Activated gamma-delta T cell treated with Interleukin-2 at 50 U/mL for 16 hours (primary cell): Measurements from ENCODE around the gene ARPC3.
"Not testable (repeated sequence)": the region's sequence is repeated elsewhere in the genome, so short reads cannot be mapped to it uniquely, and the experiment has no call there.

Source experiments
- DNase-seq: peaks from one replicate; pipeline ENCODE4 v3.0.0-alpha.2; 2020

The ARPC3 gene

GRCh38 chr12:110410086-110410485 is 40.1 kb downstream of the ARPC3 start:
- not testable (repeated sequence) for DNase-seq

DNA sequence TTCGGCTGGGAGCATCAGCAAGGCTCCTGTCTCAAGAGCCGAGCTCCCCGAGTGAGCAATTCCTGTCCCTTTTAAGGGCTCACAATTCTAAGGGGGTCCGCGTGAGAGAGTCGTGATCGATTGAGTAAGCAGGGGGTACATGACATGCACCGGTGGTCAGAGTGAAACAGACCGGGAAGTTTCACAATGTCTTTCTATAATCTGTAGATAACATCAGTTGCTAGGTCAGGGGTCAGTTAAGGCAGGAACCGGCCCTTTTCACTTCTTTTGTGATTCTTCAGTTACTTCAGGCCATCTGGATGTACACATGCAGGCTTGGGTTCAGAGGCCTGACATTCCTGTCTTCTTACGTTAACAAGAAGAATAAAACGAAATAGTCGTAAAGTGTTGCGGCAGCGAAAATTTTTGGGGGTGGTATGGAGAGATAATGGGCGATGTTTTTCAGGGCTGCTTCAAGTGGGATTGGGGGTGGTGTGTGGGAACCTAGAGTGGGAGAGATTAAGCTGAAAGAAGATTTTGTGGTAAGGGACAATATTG is 44.9 kb downstream of the ARPC3 start:
- not testable (repeated sequence) for DNase-seq

DNA sequence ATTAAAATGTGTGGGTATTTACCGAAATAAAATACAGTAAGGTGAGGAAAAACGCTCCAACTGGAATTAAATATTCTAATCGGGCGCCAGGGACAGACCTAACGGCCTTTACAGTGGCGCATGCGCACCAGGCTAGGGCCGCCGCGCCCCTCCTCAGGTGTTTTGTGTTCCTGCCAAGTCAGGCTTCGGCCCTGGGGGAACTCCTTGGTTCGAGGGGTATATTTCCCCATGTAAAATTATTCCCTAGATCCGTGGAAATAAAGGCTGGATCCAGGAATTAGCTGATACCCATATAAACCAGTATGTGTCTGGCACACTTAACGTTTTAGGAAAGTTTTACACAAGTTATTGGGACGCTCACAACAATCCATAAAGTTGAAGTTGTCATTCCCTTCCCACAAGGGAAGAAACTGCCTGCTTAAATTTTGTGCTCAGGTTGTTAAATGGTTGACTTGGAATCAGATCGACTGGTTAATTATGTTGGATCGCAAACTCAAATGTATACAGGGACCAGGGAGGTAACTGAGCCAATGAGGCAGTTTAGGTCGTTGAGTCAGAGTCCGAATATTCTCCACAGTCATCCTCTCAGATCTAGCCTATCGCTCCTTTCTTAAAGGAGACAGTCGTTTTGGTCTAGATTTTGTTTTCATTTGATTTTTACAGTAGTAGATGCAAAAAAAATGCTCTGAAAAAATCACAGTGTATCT is 46.0 kb downstream of the ARPC3 start:
- DNase-seq = peak; percentile 77

- peak; percentile 83 for DNase-seq
These were observed 46.8 kb downstream of the ARPC3 start, which contains the start of gene ANAPC7 for GRCh38 chr12:110403146-110403975. Gene ANAPC7 (minus strand): TSS chr12:110403708. CDS start chr12:110403627, 81 bp downstream.
